Tracheal epithelial cell (primary cell): ENCODE results near the gene PI16. TPM values are rescaled to one million over a fixed set of nuclear protein-coding genes. Genes with fewer than 3 reads are reported as not detected.

Source experiments
- total RNA-seq: library from RNA; depleted of rRNA; stranded (reverse); fragments of >200 nt; gene quantifications from 2 replicates; pipeline ENCODE4 v1.2.1, GENCODE V29; 2014

Gene PI16, protein sequence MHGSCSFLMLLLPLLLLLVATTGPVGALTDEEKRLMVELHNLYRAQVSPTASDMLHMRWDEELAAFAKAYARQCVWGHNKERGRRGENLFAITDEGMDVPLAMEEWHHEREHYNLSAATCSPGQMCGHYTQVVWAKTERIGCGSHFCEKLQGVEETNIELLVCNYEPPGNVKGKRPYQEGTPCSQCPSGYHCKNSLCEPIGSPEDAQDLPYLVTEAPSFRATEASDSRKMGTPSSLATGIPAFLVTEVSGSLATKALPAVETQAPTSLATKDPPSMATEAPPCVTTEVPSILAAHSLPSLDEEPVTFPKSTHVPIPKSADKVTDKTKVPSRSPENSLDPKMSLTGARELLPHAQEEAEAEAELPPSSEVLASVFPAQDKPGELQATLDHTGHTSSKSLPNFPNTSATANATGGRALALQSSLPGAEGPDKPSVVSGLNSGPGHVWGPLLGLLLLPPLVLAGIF
- under 0.01 TPM in 1 of 2 replicates, not detected in the other for total RNA-seq

GRCh38 chr6:36954262-36954931, at the start of gene PI16:
Gene PI16, plus strand, starts transcription at chr6:36954738. Its CDS starts 23 bp downstream, at chr6:36954761.

GRCh38 chr6:36985808-36986703, 31.5 kb downstream of the PI16 start, which contains the start of gene MTCH1:
Gene MTCH1, minus strand, starts transcription at chr6:36986196. Its CDS starts 23 bp downstream, at chr6:36986173.

GRCh38 chr6:37005061-37005810, 50.7 kb downstream of the PI16 start, which contains the start of gene FGD2:
Gene FGD2, plus strand, starts transcription at chr6:37005655. Its CDS starts 163 bp downstream, at chr6:37005818.

Other genes with a start within 250 kb of the PI16 start
- gene CPNE5, start 115.3 kb upstream of the PI16 start, total RNA-seq: under 0.01 TPM in 1 of 2 replicates, not detected in the other
- 37.6 and 40.1 TPM in 2 replicates for gene PPIL1, start 79.9 kb upstream of the PI16 start, total RNA-seq
- gene C6orf89, start 68.8 kb upstream of the PI16 start, total RNA-seq: 21.2 and 27.1 TPM in 2 replicates
- gene MTCH1, start 31.5 kb downstream of the PI16 start, total RNA-seq: 196 and 237 TPM in 2 replicates
- under 0.01 and 0.48 TPM in 2 replicates for gene FGD2, start 50.9 kb downstream of the PI16 start, total RNA-seq
- gene PIM1, start 215.4 kb downstream of the PI16 start, total RNA-seq: 26.0 and 128 TPM in 2 replicates